Mononuclear cell (primary cell): ENCODE measurements around the gene GNAT2. TPM values are rescaled to one million over a fixed set of nuclear protein-coding genes. Genes with fewer than 3 reads are reported as not detected.

Experiments
- H3K27me3 ChIP-seq: 2 replicates; pipeline ENCODE4 v1.6.0; 2011; ENCODE audit warnings: low read length, control low read depth; ENCODE audit not compliant: insufficient read depth
- H3K4me1 ChIP-seq: 2 replicates; pipeline ENCODE4 v1.5.1; 2011; ENCODE audit warnings: mild to moderate bottlenecking, low read length, control low read depth; ENCODE audit not compliant: insufficient read depth
- H3K4me3 ChIP-seq: 2 replicates; pipeline ENCODE4 v1.5.1; 2011; ENCODE audit warnings: mild to moderate bottlenecking, low read length, moderate library complexity
- H3K9me3 ChIP-seq: 2 replicates; pipeline ENCODE4 v1.5.1; 2011; ENCODE audit warnings: low read depth, mild to moderate bottlenecking, control low read depth, low read length
- total RNA-seq: library from RNA; depleted of rRNA; stranded (reverse); fragments of >200 nt; gene quantifications from one replicate; pipeline ENCODE4 v1.2.3, GENCODE V29; 2012

Gene GNAT2
- total RNA-seq, 1 donor = not detected

DNA sequence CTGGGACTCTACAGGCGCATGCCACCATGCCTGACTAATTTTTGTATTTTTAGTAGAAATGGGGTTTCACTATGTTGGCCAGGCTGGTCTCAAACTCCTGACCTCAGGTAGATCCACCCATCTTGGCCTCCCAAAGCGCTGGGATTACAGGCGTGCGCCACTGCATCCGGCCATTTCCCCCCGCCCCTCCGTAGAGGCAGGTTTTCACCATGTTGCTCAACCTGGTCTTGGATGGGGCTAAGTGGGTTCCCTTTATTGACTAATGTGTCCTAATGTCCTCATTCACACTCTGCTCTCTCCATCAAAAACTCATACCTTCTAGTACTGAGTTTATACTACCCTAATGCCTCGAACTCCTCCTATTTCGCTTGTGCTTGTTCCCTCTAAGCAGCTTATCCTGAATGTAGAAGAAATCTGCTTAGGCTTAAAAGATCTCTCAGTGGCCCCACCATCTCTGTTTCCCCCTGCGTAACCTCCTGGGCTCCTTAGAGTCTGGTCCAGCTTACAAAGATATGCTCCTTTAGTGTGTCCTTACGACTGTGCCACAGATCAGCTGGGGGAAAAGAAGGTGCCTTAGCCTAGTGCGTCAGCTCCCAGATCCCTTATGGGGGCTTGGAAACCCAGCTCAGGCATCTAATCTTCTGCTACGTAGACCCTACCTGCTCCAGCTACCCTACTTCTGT lies 8.0 kb downstream of the GNAT2 start:
- peaks cover 43% of the 10 kb centered on the region for H3K4me1 ChIP-seq
- H3K27me3 ChIP-seq = no peaks in the 10 kb centered on the region
- H3K4me3 ChIP-seq = no peak overlapping the region
- H3K9me3 ChIP-seq = no peaks in the 10 kb centered on the region

DNA sequence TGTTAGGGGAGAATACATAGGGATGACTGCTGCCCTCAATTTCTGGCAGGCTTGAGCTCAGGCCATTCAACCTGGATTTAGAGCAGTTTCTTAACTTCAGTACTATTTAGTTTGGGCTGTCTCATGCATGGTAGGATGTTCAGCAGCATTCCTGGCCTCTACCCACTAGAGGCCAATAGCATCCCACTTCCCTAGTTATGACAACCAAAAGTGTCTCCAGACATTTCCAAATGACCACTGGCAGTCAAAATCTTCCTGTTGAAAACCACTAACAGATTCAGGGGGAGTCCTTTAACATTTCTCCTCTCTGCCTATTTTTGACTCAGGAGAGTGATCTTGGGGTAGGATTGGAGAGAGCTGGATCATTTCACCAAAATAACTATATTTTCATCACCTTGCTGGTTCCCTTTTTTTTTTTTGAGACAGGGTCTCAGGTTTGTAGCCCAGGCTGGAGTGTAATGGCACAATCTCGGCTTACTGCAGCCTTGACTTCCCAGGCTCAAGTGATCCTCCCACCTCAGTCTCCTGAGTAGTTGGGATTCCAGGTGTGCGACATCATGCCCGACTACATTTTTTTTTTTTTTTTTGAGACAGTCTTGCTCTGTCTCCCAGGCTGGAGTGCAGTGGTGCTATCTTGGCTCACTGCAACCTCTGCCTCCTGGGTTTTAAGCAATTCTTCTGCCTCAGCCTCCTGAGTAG lies 8.7 kb downstream of the GNAT2 start:
- Histone ChIP-seq H3K4me3 (no peak overlapping the region), H3K4me1 (peaks cover 36% of the 10 kb centered on the region), H3K9me3 (no peaks in the 10 kb centered on the region), H3K27me3 (no peaks in the 10 kb centered on the region)

DNA sequence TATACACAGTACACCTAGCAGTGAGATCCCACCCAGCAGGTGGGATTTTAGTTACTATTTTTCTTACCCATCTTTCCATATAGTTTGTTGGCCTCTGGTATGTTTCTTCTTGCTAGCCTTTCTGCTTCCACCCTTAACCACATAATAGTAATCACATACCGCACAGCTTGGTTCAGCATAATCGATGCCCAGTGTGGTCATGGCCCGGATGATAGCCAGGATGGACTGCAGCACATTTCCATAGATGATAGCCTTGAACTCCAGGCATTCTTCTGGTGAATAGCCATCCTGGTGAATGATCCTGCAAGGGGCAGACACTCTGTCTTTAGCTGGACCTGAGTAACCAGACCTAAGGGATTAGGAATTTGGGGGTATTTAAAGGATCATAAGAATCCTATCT lies 9.5 kb downstream of the GNAT2 start:
- Histone ChIP-seq H3K4me3 (no peak overlapping the region), H3K27me3 (no peaks in the 10 kb centered on the region), H3K9me3 (no peaks in the 10 kb centered on the region), H3K4me1 (peaks cover 28% of the 10 kb centered on the region)

DNA sequence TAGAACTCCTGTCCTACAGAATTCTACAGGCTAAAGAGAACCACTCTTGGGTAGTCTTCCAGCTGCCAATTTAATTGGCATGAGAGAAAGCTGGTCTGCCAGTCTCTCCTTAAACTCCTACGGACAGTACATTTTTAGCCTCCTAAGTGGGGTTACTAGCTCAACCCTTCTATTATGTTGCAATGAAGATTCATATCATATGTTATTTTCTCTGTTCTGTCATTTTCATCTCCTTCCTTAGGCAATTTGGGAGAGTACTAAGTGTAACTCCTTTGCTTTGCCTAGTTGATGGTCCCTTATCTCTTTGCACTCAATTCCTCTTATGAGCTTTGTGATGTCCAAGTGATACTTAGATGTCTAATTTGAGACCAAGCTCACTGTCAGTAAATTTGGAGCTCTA lies 14.0 kb downstream of the GNAT2 start:
- H3K27me3 ChIP-seq = no peaks in the 10 kb centered on the region
- peaks cover 20% of the 10 kb centered on the region for H3K4me1 ChIP-seq
- H3K9me3 ChIP-seq = no peaks in the 10 kb centered on the region
- no peak overlapping the region for H3K4me3 ChIP-seq

DNA sequence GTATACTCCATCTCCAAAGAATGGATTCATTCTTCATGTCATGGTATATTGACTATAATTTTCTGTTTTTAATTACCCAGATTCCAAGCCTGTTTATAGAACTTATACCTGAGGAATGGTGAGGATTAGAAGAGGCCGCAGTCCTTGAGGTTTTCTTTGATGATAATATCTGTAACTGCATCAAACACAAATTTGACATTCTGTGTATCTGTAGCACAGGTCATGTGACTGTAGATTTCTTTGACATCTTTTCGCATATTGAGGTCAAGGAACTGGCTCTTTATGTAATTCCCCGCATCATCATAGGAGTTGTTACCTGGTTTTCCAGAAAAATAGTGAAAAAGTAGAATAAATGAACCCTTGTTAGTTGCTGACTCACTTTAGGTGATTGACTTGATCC lies 16.2 kb downstream of the GNAT2 start:
- no peaks in the 10 kb centered on the region for H3K27me3 ChIP-seq
- H3K4me1 ChIP-seq = peaks cover 18% of the 10 kb centered on the region
- H3K4me3 ChIP-seq = no peak overlapping the region
- H3K9me3 ChIP-seq = no peaks in the 10 kb centered on the region

DNA sequence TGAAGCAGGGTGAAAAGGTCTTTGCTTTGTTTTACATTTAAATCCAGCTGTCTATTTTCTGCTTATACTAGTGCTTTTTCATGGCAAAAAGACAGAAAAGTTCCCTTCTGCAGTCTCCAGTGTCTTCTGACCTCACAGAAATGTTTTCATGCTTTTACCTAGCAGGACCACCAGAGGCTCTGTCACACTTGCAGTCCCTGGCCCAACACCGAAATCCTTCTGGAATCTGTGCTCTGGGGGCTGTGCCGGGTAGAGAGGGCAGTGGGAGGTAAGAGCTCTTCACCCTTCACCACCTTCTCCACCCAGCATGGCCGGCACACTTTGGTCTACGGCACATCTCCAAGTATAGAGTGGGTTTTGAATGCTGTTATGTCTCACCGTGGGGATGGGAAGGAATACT lies 20.8 kb downstream of the GNAT2 start:
- H3K4me1 ChIP-seq = no peaks in the 10 kb centered on the region
- H3K4me3 ChIP-seq = no peak overlapping the region
- H3K9me3 ChIP-seq = no peaks in the 10 kb centered on the region
- no peaks in the 10 kb centered on the region for H3K27me3 ChIP-seq

DNA sequence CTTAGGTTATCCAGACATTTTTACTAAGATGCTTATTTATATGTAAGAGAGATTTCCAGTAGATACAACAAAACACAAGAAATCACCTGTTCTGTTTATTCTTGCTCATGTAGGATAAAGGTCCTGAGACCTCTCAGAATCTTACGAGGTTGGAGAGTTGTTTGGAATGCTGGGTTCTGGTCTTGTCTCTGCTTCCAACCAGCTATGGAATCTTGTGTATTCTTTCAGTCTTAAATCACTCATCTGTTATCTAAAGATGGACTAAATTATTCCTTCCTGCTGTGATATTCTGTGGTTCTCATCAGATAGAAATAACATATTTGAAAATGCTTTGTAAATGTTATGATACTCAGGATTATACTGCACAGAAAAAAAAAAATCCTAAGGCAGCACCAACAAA lies 21.3 kb downstream of the GNAT2 start:
- H3K27me3 ChIP-seq = no peaks in the 10 kb centered on the region
- no peaks in the 10 kb centered on the region for H3K9me3 ChIP-seq
- no peaks in the 10 kb centered on the region for H3K4me1 ChIP-seq
- no peak overlapping the region for H3K4me3 ChIP-seq

DNA sequence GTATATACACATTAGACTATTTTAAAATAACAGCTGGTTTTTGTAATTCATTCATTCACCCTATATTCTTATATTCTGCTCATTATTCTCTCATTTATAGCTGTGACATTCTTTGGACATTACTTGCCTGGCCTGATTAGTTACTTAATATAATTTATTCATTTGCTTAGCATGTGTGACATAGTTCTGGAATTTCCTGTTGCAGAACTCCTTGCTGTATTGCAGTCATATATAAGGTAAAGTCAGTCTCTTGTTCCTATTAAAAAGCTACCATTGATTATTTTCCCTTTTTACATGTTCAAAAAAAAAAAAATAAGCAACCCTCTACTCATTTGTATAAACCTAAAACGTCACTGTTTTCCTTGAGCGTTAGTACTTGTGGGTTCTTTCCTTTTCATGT lies 23.9 kb downstream of the GNAT2 start:
- H3K4me1 ChIP-seq = no peaks in the 10 kb centered on the region
- no peaks in the 10 kb centered on the region for H3K27me3 ChIP-seq
- H3K4me3 ChIP-seq = no peak overlapping the region
- no peaks in the 10 kb centered on the region for H3K9me3 ChIP-seq

DNA sequence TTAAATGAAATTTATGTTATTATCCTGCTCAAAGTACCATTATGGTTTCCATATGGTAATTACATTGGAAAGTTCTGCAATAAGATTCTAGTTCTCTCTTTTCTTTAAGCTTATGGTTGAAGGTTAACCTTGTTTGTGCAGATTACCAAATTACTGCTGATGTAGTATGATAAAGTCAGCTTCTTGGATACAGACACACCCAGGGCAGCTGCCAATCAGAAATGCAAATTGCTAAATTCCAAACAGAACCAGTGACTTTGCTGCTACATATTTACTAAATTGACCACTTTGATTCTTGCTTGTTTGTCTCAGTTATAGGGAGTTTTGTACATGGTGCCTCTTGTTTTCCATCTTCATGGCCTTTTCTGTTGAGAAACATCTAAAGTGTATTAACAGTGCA lies 26.5 kb downstream of the GNAT2 start:
- no peaks in the 10 kb centered on the region for H3K27me3 ChIP-seq
- H3K4me3 ChIP-seq = no peak overlapping the region
- no peaks in the 10 kb centered on the region for H3K9me3 ChIP-seq
- H3K4me1 ChIP-seq = no peaks in the 10 kb centered on the region

DNA sequence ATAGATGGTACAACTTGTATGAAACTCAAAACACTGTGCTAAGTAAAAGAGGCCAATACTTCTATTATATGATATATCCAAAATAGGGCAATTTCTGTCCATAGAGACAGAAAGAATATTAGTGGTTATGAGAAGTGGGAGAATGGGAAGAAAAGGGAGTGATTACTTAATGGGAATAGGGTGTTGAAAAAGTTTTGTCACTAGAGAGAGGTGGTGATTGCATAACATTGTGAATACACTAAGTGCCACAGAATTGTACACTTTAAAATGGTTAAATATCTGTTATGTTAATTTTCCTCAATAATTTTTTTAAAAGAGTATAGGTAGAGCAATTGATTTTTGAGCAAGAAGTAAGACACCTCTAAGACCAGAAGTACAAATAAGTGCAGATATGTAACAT lies 29.7 kb downstream of the GNAT2 start:
- no peak overlapping the region for H3K4me3 ChIP-seq
- no peaks in the 10 kb centered on the region for H3K4me1 ChIP-seq
- no peaks in the 10 kb centered on the region for H3K27me3 ChIP-seq
- H3K9me3 ChIP-seq = no peaks in the 10 kb centered on the region

DNA sequence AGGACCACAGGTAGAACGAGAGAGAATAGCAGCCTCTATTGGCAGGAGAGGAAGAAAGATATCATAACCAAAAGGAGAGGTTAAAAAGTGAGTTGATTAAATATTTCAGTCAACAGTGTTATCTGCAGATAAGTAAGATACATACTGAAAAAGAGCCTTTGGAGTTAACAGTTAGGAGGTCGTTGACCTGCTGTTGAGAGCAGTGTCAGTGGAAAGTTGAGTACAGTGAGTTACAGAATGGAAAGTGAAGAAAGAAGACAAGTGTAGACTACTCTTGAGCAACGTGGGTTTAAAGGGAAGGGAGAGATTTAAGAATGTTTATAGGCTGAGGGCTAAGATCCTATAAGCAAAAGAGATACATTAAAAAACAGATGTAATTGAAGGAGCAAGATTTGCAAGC lies 30.2 kb downstream of the GNAT2 start:
- no peaks in the 10 kb centered on the region for H3K27me3 ChIP-seq
- H3K4me3 ChIP-seq = no peak overlapping the region
- H3K9me3 ChIP-seq = no peaks in the 10 kb centered on the region
- H3K4me1 ChIP-seq = no peaks in the 10 kb centered on the region

DNA sequence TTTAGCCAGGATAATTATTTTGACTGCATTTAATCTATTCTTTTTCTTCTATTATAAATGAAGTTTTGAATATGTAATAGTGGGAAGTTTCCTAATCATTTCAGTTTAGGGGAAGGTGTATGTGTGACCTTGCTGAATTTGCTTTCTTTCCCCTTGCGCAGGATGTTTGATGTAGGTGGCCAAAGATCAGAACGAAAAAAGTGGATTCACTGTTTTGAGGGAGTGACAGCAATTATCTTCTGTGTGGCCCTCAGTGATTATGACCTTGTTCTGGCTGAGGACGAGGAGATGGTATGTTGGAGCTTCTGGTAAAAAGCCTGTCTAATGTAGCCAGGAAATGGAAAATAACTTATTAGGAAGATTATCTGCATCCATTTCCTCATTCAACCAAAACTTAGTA lies 33.4 kb downstream of the GNAT2 start:
- Histone ChIP-seq H3K4me3 (no peak overlapping the region), H3K9me3 (no peaks in the 10 kb centered on the region), H3K4me1 (no peaks in the 10 kb centered on the region), H3K27me3 (no peaks in the 10 kb centered on the region)

DNA sequence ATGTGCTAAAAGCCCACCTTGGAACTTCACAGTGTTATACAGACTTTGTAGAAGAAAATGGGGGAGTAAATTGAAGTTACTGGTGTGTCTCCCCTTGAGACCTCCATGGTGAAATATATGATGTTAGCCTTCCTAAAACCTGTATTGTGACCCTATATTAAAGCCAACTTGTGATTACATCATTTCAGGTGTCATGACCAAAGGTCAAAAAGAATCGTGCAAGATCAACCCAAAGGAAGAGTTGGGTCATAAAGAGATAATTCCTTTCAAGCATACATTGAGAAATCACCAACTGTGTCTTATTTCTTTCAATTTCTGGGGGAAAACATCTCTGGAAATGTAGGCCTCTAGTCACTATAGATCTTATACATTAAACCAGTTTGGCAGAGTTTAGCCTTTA lies 34.6 kb downstream of the GNAT2 start:
- Histone ChIP-seq H3K4me1 (no peaks in the 10 kb centered on the region), H3K4me3 (no peak overlapping the region), H3K9me3 (no peaks in the 10 kb centered on the region), H3K27me3 (no peaks in the 10 kb centered on the region)

DNA sequence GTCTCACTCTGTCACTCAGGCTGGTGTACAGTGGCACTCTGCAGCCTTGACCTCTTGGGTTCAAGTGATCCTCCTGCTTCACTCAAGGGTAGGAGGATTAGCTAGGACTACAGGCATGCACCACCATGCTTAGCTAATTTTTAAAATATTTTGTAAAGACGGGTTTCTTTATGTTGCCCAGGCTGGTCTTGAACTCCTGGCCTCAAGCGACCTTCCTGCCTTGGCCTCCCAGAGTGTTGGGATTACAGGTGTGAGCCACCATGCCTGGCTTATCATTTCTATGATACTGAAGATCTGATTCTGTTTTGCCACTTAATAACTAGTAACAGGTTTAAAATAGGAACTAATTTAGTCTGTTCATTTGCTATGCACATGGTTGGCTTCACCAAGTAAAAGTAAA lies 37.4 kb downstream of the GNAT2 start:
- no peaks in the 10 kb centered on the region for H3K27me3 ChIP-seq
- H3K9me3 ChIP-seq = no peaks in the 10 kb centered on the region
- no peaks in the 10 kb centered on the region for H3K4me1 ChIP-seq

DNA sequence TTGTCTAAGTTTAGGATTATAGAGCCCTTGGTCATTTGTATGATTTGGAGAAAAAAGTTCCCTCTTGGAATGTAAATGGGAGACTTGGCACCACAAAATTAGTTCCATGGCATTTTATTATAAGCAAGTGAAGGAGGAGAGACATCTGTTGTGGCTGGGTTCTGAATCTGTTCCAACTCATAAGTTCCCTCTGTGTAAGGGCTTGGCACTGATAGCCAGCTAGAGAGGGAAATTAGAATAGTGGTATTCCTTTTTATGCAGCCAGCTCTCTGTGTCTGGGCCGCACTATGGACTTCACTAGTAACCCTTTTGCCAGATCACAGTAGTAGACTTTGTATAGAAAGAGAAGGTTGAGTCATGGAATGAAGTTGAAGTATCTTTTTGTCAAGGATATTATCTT lies 39.9 kb downstream of the GNAT2 start:
- H3K4me3 ChIP-seq = no peak overlapping the region
- H3K9me3 ChIP-seq = no peaks in the 10 kb centered on the region
- H3K27me3 ChIP-seq = no peaks in the 10 kb centered on the region
- peaks cover 6% of the 10 kb centered on the region for H3K4me1 ChIP-seq

More for the DNA sequence above, 37.4 kb downstream of the GNAT2 start:
- H3K4me3 ChIP-seq = no peak overlapping the region

DNA sequence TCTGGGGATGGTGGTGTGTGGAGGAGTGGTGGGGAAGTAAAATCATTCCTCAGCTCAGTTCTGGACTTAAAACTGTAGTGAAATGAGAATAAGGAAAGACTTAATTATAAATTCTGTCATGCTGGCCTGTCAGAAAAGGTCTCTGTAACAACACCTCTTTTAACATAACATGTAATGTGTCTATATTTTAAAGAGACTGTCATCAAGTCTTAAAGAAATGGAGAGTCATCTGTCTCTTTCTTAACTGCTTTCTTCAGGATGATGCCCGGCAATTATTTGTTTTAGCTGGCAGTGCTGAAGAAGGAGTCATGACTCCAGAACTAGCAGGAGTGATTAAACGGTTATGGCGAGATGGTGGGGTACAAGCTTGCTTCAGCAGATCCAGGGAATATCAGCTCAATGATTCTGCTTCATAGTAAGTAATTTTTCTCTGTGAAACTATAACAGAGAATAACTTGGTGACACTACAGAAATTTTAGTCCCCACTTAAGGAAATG lies 40.4 kb downstream of the GNAT2 start:
- Histone ChIP-seq H3K27me3 (no peaks in the 10 kb centered on the region), H3K9me3 (no peaks in the 10 kb centered on the region), H3K4me1 (peaks cover 11% of the 10 kb centered on the region), H3K4me3 (no peak overlapping the region)
